Measurements from ENCODE around the gene EDA. TPM values are rescaled to one million over a fixed set of nuclear protein-coding genes. Genes with fewer than 3 reads are reported as not detected.

Gene EDA
- total and polyA plus RNA-seq, 9 donors = 4.5 to 9.3 (median 8.4) TPM

- Histone ChIP-seq H3K4me1 (ENCODE audit: insufficient read depth) (no peaks in the 10 kb centered on the region), H3K4me3 (no peak overlapping the region), H3K27me3 (no peaks in the 10 kb centered on the region), H3K36me3 (no peaks in the 10 kb centered on the region), H3K27ac (no peak overlapping the region), H3K9me3 (no peaks in the 10 kb centered on the region)
- intact Hi-C loops (cut with DNase I) = no loop called here
- TF ChIP-seq POLR2A (IDR thresholded peaks at IDR 0.05) = no peak
- no peak for TF ChIP-seq EP300 (IDR thresholded peaks at IDR 0.05)
- TF ChIP-seq CTCF (IDR thresholded peaks at IDR 0.05) = no peak
- WGBS, 3 donors = 39 to 53% (median 52%) methylated on average over 2 of the region's 2 CpGs
- DNase-seq = no peak
Observed at GRCh38 chrX:70001269-70001668, 385.4 kb downstream of the EDA start.

GRCh38 chrX:70001708-70002341 is 385.9 kb downstream of the EDA start:
- Histone ChIP-seq H3K27ac (no peak overlapping the region), H3K9me3 (no peaks in the 10 kb centered on the region), H3K4me1 (ENCODE audit: insufficient read depth) (no peaks in the 10 kb centered on the region), H3K27me3 (no peaks in the 10 kb centered on the region), H3K36me3 (no peaks in the 10 kb centered on the region), H3K4me3 (no peak overlapping the region)
- intact Hi-C loops (cut with DNase I) = no loop called here
- WGBS, 3 donors = 80 to 87% (median 84%) methylated on average over 3 of the region's 3 CpGs
- TF ChIP-seq POLR2A (IDR thresholded peaks at IDR 0.05) = no peak
- no peak for TF ChIP-seq EP300 (IDR thresholded peaks at IDR 0.05)
- TF ChIP-seq CTCF (IDR thresholded peaks at IDR 0.05) = no peak
- no peak for DNase-seq

- intact Hi-C loops (cut with DNase I) = no loop called here
- no peaks in the 10 kb centered on the region for H3K9me3 ChIP-seq
- no peak for DNase-seq
Observed at GRCh38 chrX:70007946-70008345, 392.0 kb downstream of the EDA start.

GRCh38 chrX:70009049-70009448 is 393.1 kb downstream of the EDA start:
- Histone ChIP-seq H3K4me3 (no peak overlapping the region), H3K27ac (no peak overlapping the region), H3K27me3 (no peaks in the 10 kb centered on the region), H3K36me3 (no peaks in the 10 kb centered on the region), H3K9me3 (no peaks in the 10 kb centered on the region), H3K4me1 (ENCODE audit: insufficient read depth) (no peaks in the 10 kb centered on the region)
- TF ChIP-seq EP300 (IDR thresholded peaks at IDR 0.05) = no peak
- DNase-seq = no peak
- intact Hi-C loops (cut with DNase I) = no loop called here

More at GRCh38 chrX:70007946-70008345, 392.0 kb downstream of the EDA start:
- Histone ChIP-seq H3K4me1 (ENCODE audit: insufficient read depth) (no peaks in the 10 kb centered on the region), H3K27me3 (no peaks in the 10 kb centered on the region), H3K27ac (no peak overlapping the region), H3K4me3 (no peak overlapping the region), H3K36me3 (no peaks in the 10 kb centered on the region)
- TF ChIP-seq CTCF (IDR thresholded peaks at IDR 0.05) = no peak
- no peak for TF ChIP-seq POLR2A (IDR thresholded peaks at IDR 0.05)
- TF ChIP-seq EP300 (IDR thresholded peaks at IDR 0.05) = no peak

- 67 to 71% (median 70%) methylated on average over 2 of the region's 2 CpGs for WGBS, 3 donors
- H3K36me3 ChIP-seq = no peaks in the 10 kb centered on the region
- TF ChIP-seq EP300 (IDR thresholded peaks at IDR 0.05) = no peak
- no peak for TF ChIP-seq POLR2A (IDR thresholded peaks at IDR 0.05)
- no peak for TF ChIP-seq CTCF (IDR thresholded peaks at IDR 0.05)
- intact Hi-C loops (cut with DNase I) = no loop called here
- H3K4me1 ChIP-seq (ENCODE audit: insufficient read depth) = no peaks in the 10 kb centered on the region
- no peaks in the 10 kb centered on the region for H3K9me3 ChIP-seq
- no peaks in the 10 kb centered on the region for H3K27me3 ChIP-seq
- no peak overlapping the region for H3K27ac ChIP-seq
- DNase-seq = no peak
- no peak overlapping the region for H3K4me3 ChIP-seq
Observed at GRCh38 chrX:70009970-70010369, 394.1 kb downstream of the EDA start.
